DOHH2 (cell line): ENCODE results near the gene PDLIM7.

ENCODE experiments used
- H3F3A ChIP-seq: fragments of 200-600 bp; sonication (generic), shearing (Covaris generic); 2 replicates; pipeline ENCODE4 v1.6.0; 2016; ENCODE audit warnings: antibody characterized with exemption, mild to moderate bottlenecking; ENCODE audit not compliant: control insufficient read depth, insufficient read depth
- H3K27ac ChIP-seq: fragments of 200-600 bp; sonication (generic); 2 replicates; pipeline ENCODE4 v1.5.1; 2014; ENCODE audit warnings: low read depth, mild to moderate bottlenecking, low read length, moderate library complexity
- H3K27me3 ChIP-seq: fragments of 200-600 bp; sonication (generic); 2 replicates; pipeline ENCODE4 v1.6.1; 2014; ENCODE audit warnings: mild to moderate bottlenecking, low read length, mixed read lengths; ENCODE audit not compliant: control insufficient read depth
- H3K36me3 ChIP-seq: fragments of 200-600 bp; sonication (generic); 2 replicates; pipeline ENCODE4 v1.6.1; 2014; ENCODE audit warnings: mild to moderate bottlenecking, low read length, moderate library complexity, mixed read lengths; ENCODE audit not compliant: control insufficient read depth
- H3K4me1 ChIP-seq: fragments of 200-600 bp; sonication (generic); 2 replicates; pipeline ENCODE4 v1.6.1; 2014; ENCODE audit warnings: mild to moderate bottlenecking, low read length, mixed read lengths; ENCODE audit not compliant: control insufficient read depth
- H3K4me2 ChIP-seq: fragments of 200-600 bp; sonication (generic); 2 replicates; pipeline ENCODE4 v1.6.0; 2014; ENCODE audit warnings: mild to moderate bottlenecking, low read length, moderate library complexity
- H3K4me3 ChIP-seq: fragments of 200-600 bp; sonication (generic); 2 replicates; pipeline ENCODE4 v1.5.1; 2014; ENCODE audit warnings: mild to moderate bottlenecking, low read length, mixed read lengths
- H3K79me2 ChIP-seq: fragments of 200-600 bp; sonication (generic); 2 replicates; pipeline ENCODE4 v1.6.1; 2014; ENCODE audit warnings: mild to moderate bottlenecking, low read length, mixed read lengths; ENCODE audit not compliant: control insufficient read depth
- H3K9me2 ChIP-seq: fragments of 200-600 bp; sonication (generic); replicated peaks from 2 replicates; pipeline ENCODE4 v1.6.1; 2014; ENCODE audit warnings: mild to moderate bottlenecking, low read length, mixed read lengths; ENCODE audit not compliant: control insufficient read depth
- H3K9me3 ChIP-seq: fragments of 200-600 bp; sonication (generic); 2 replicates; pipeline ENCODE4 v1.6.1; 2014; ENCODE audit warnings: antibody characterized with exemption, low read length, mixed read lengths; ENCODE audit not compliant: control insufficient read depth, insufficient read depth
- H4K20me1 ChIP-seq: fragments of 200-600 bp; sonication (generic); 2 replicates; pipeline ENCODE4 v1.6.0; 2014; ENCODE audit warnings: low read depth, mild to moderate bottlenecking, antibody characterized with exemption, low read length, moderate library complexity; ENCODE audit not compliant: control insufficient read depth, insufficient read depth
- EZH2phosphoT487 ChIP-seq: fragments of 200-600 bp; sonication (generic); IDR thresholded peaks from 2 replicates; pipeline ENCODE4 v1.6.1; 2017; ENCODE audit warnings: borderline replicate concordance, mild to moderate bottlenecking, antibody characterized with exemption, low read length, moderate library complexity, mixed read lengths
- TF ChIP-seq, protein P1 (sequence below): fragments of 200-600 bp; sonication (generic); IDR thresholded peaks from one replicate; pipeline ENCODE4 v1.5.1; 2014; ENCODE audit warnings: antibody characterized with exemption, mild to moderate bottlenecking, low read depth, low read length; ENCODE audit not compliant: poor library complexity, severe bottlenecking

PDLIM7 gene

GRCh38 chr5:177496727-177497291 lies 595 bp downstream of the PDLIM7 start:
- peaks cover 8% of the 10 kb centered on the region; the same call in 1 of the 2 replicates for H4K20me1 ChIP-seq
- peaks cover 14% of the 10 kb centered on the region for H3F3A ChIP-seq
- peaks cover 4% of the 10 kb centered on the region; the same call in 1 of the 2 replicates for H3K79me2 ChIP-seq
- no peaks in the 10 kb centered on the region for H3K9me3 ChIP-seq
- H3K36me3 ChIP-seq, result peaks cover 7% of the 10 kb centered on the region
- no peak for TF ChIP-seq EZH2phosphoT487
- TF ChIP-seq, protein P1, sequence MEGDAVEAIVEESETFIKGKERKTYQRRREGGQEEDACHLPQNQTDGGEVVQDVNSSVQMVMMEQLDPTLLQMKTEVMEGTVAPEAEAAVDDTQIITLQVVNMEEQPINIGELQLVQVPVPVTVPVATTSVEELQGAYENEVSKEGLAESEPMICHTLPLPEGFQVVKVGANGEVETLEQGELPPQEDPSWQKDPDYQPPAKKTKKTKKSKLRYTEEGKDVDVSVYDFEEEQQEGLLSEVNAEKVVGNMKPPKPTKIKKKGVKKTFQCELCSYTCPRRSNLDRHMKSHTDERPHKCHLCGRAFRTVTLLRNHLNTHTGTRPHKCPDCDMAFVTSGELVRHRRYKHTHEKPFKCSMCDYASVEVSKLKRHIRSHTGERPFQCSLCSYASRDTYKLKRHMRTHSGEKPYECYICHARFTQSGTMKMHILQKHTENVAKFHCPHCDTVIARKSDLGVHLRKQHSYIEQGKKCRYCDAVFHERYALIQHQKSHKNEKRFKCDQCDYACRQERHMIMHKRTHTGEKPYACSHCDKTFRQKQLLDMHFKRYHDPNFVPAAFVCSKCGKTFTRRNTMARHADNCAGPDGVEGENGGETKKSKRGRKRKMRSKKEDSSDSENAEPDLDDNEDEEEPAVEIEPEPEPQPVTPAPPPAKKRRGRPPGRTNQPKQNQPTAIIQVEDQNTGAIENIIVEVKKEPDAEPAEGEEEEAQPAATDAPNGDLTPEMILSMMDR, result no peak
- peak overlapping the region; percentile 82 for H3K4me3 ChIP-seq
- peak overlapping the region; percentile 71 for H3K4me2 ChIP-seq
- peaks cover 53% of the 10 kb centered on the region for H3K4me1 ChIP-seq
- H3K27ac ChIP-seq, result no peak overlapping the region
- no peaks in the 10 kb centered on the region for H3K9me2 ChIP-seq
- H3K27me3 ChIP-seq, result peaks cover 18% of the 10 kb centered on the region

DNA sequence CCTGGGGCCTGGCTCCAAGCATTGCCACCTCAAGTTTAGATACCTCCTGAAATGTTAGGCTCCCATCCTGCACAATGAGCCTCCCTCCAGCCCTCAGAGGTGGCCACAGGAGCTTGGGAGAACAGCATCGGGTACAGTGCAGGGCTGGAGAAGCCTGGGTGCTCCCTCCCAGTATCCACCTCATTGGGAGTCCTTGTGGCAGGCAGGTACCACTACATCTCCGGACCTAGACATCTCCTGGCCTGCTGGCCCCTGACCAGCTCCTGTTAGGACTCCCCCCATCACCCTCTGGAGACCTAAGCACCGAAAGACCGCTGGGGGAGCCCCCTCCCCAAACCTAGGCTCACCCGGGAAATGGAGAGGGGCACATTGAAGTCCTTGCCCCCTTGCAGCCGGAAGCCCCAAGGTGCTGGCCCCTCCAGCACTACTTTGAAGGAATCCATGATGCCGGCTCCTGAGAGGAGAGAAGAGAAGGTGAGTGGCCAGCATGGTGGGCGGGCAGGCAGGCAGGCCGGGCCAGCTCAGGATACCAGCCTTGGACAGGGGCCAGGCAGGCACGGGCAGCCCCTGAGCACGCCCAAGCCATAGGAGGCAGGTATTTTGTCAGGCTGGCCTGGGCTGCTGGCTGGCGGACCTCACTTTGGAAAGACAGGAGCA lies 1.2 kb downstream of the PDLIM7 start:
- Histone ChIP-seq H3K79me2 (peaks cover 4% of the 10 kb centered on the region; the same call in 1 of the 2 replicates), H3K36me3 (peaks cover 1% of the 10 kb centered on the region), H3K9me3 (no peaks in the 10 kb centered on the region), H3K27me3 (peaks cover 18% of the 10 kb centered on the region), H3K4me1 (peaks cover 49% of the 10 kb centered on the region), H3K9me2 (no peaks in the 10 kb centered on the region), H4K20me1 (peaks cover 5% of the 10 kb centered on the region; the same call in 1 of the 2 replicates), H3K27ac (no peak overlapping the region), H3F3A (peaks cover 10% of the 10 kb centered on the region; the same call in 1 of the 2 replicates), H3K4me3 (peak overlapping the region; percentile 82), H3K4me2 (peak overlapping the region; percentile 71)
- TF ChIP-seq, protein P1, result no peak
- no peak for TF ChIP-seq EZH2phosphoT487

DNA sequence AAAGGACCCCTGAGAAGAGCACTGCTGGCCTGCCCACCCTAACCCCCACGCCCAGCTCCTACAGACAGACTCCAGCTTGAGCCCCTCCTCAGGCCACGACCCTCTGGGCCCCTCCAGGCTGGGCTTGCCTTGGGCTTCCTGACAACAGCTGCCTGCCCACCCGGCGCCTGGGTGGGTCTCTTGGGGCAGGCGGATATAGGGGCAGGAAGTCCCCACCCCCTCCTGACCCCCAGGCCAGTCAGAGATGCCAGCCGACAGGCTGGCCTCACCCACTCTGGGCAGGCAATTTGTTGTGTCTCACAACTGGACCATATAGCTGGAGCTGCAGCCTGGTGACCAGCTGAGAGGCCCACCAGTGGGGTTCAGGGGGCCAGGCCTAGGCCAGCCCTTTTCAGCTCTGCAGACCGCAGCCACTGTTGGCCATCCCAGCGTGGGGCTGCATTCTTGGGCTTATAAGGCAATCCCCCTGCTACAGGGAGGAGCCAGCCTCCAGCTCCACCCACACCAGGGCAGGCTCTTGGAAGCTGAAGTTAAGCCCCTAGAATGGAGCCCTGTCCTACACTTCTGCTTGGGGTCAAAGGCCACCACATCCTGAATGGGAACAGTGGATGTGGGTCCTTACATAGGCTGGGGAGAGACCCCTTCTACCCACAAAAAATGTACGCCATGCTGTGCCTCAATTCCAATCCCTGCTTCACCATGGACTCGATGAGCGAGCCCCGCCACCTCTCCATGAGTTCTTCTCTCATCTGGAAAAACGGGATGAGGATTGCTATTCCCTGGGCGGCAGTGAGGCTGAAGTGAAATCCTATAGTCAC lies 2.0 kb downstream of the PDLIM7 start:
- TF ChIP-seq EZH2phosphoT487, result no peak
- TF ChIP-seq, protein P1, result no peak
- Histone ChIP-seq H3K4me3 (0 out of 2 replicates have a peak overlapping the region, but pooled peaks have one; percentile 12), H3K79me2 (peaks cover 4% of the 10 kb centered on the region; the same call in 1 of the 2 replicates), H3K27ac (no peak overlapping the region), H3K36me3 (peaks cover 4% of the 10 kb centered on the region; the same call in 1 of the 2 replicates), H3F3A (peaks cover 10% of the 10 kb centered on the region; the same call in 1 of the 2 replicates), H3K9me3 (no peaks in the 10 kb centered on the region), H3K27me3 (peaks cover 18% of the 10 kb centered on the region), H4K20me1 (peaks cover 5% of the 10 kb centered on the region; the same call in 1 of the 2 replicates), H3K4me1 (peaks cover 49% of the 10 kb centered on the region), H3K9me2 (no peaks in the 10 kb centered on the region), H3K4me2 (peak overlapping the region; percentile 71)
